K562 (cell line): ENCODE measurements around the gene PLCG2. TPM values are rescaled to one million over a fixed set of nuclear protein-coding genes. Genes with fewer than 3 reads are reported as not detected.

Experiments used
- CREB5 ChIP-seq: fragments of 250-450 bp; sonication (Bioruptor Pico); IDR thresholded peaks from 2 replicates; pipeline ENCODE4 v1.5.0; 2020; ENCODE audit warnings: mild to moderate bottlenecking
- L3MBTL2 ChIP-seq: fragments of 450-650 bp; IDR thresholded peaks from 2 replicates; pipeline ENCODE4 v1.6.1; 2016; ENCODE audit warnings: mild to moderate bottlenecking, moderate library complexity
- MGA ChIP-seq: fragments of 450-650 bp; IDR thresholded peaks from 2 replicates; pipeline ENCODE4 v1.6.1; 2016; ENCODE audit warnings: mild to moderate bottlenecking, moderate library complexity
- PBX2 ChIP-seq, 2 experiments: IDR thresholded peaks in 1 of 2; conservative IDR thresholded peaks in 1 of 2; 2 replicates each; pipeline ENCODE4 v1.6.1; 2016; ENCODE audit warnings: low read depth in 2 of 2, mild to moderate bottlenecking in 1 of 2, missing compliant biosample characterization in 1 of 2, missing genetic modification characterization in 1 of 2, moderate library complexity in 1 of 2
- TRIM25 ChIP-seq: fragments of 450-650 bp; IDR thresholded peaks from 2 replicates; pipeline ENCODE4 v1.7.0; 2016; ENCODE audit warnings: borderline replicate concordance
- YY1 ChIP-seq, 3 experiments: IDR thresholded peaks; 2 replicates each; pipeline ENCODE4 v1.6.1; 2011; ENCODE audit warnings: low read length in 2 of 3, mild to moderate bottlenecking in 2 of 3, moderate library complexity in 2 of 3, borderline replicate concordance in 1 of 3, control low read depth in 1 of 3, low read depth in 1 of 3; ENCODE audit not compliant: insufficient read depth in 3 of 3, insufficient replicate concordance in 2 of 3, control insufficient read depth in 1 of 3, insufficient read length in 1 of 3; ENCODE audit errors: extremely low read depth in 1 of 3
- polyA plus RNA-seq, 8 experiments: library from polyadenylated mRNA; depleted of rRNA in 4 of 8; stranded (reverse) in 5 of 8; unstranded in 3 of 8; fragments of >200 nt; fragmentation: Nextera tagmentation in 2 of 8; fragmentation: Illumina TruSeq in 1 of 8; extraction: Ambion mirVana in 2 of 8; extraction: Trizol in 1 of 8; gene quantifications; 2 replicates each; pipeline versions ENCODE4 v1.2.1 to v1.2.3, GENCODE V29; 2011 to 2014; ENCODE audit warnings: inconsistent platforms in 1 of 8, missing spikeins in 1 of 8
- total RNA-seq, 7 experiments: library from RNA; depleted of rRNA in 6 of 7; stranded (reverse); fragments of >200 nt in 6 of 7; fragmentation: Illumina TruSeq in 2 of 7; extraction: Trizol in 2 of 7; gene quantifications; 2 replicates each; pipeline versions ENCODE4 v1.2.1 to v1.2.3, GENCODE V29; 2011 to 2021; ENCODE audit warnings: low replicate concordance in 1 of 7

Gene PLCG2
- total and polyA plus RNA-seq, 9 of the 15 experiments (the other 6 are each of a cell fraction or from before 2014, with no cell fraction given), result 0.94 to 7.1 (median 3.1) TPM

- no peak for TF ChIP-seq PBX2 (CRISPR knock-in tag; IDR thresholded peaks at IDR 0.05; ENCODE audit: low read depth)
- no peak for TF ChIP-seq PBX2 (tag; conservative IDR thresholded peaks at IDR 0.05; ENCODE audit: low read depth)
- no peak for TF ChIP-seq TRIM25
- TF ChIP-seq MGA, result peak; percentile 47; the same call in 1 of the 2 replicates
- TF ChIP-seq CREB5 (CRISPR knock-in tag), result no peak
- no peak for TF ChIP-seq YY1 (IDR thresholded peaks at IDR 0.05; ENCODE audit: borderline replicate concordance in 1 of 3, control insufficient read depth in 1 of 3, extremely low read depth in 1 of 3, insufficient read depth in 3 of 3, insufficient read length in 1 of 3, insufficient replicate concordance in 2 of 3, low read depth in 1 of 3, low read length in 2 of 3)
- peak; percentile 85 for TF ChIP-seq L3MBTL2
Observed at GRCh38 chr16:81817789-81818567, 38.9 kb downstream of the PLCG2 start (continued).
